ENCODE results near the gene WBP1L. TPM values are rescaled to one million over a fixed set of nuclear protein-coding genes. Genes with fewer than 3 reads are reported as not detected.

Gene WBP1L
- total and polyA plus RNA-seq, 2 of the 13 experiments (the other 11 are each of a cell fraction or from before 2014, with no cell fraction given) = 8.3 to 12.3 TPM

- no TSS peak for BruUV-seq (replicated peaks)
- CTCF ChIA-PET (ENCODE audit: low intra/inter-chr PET ratio, low total read pairs) = no interaction called here
These were observed 69.3 kb downstream of the WBP1L start for GRCh38 chr10:102813017-102813541.

More at GRCh38 chr10:102813017-102813541, 69.3 kb downstream of the WBP1L start:
- ATAC-seq = no peak
- DNase-seq (ENCODE audit: low spot score) = no peak
- peak overlapping the region; percentile 88; the same call in 1 of the 2 replicates for H3K4me2 ChIP-seq (ENCODE audit: low read depth, low read length)
- peaks cover 42% of the 10 kb centered on the region for H3K4me1 ChIP-seq (ENCODE audit: insufficient read depth, low read length)
- TF ChIP-seq ERF (CRISPR knock-in tag; IDR thresholded peaks at IDR 0.05) = no peak
- TF ChIP-seq GTF3A (CRISPR knock-in tag; conservative IDR thresholded peaks at IDR 0.05) = no peak
- no peak for TF ChIP-seq ZNF878 (CRISPR knock-in tag; IDR thresholded peaks at IDR 0.05)
- no peak for TF ChIP-seq RXRB (CRISPR knock-in tag; IDR thresholded peaks at IDR 0.05; ENCODE audit: borderline replicate concordance)
- TF ChIP-seq ZNF550 (CRISPR knock-in tag; IDR thresholded peaks at IDR 0.05; ENCODE audit: borderline replicate concordance) = no peak
- no peak for TF ChIP-seq ARID3A (IDR thresholded peaks at IDR 0.05; ENCODE audit: low read depth, low read length)
- TF ChIP-seq ZNF605 (CRISPR knock-in tag; IDR thresholded peaks at IDR 0.05) = no peak
- no peak for TF ChIP-seq ZNF619 (CRISPR knock-in tag; IDR thresholded peaks at IDR 0.05)
- no peak for TF ChIP-seq CCAR2 (optimal IDR thresholded peaks at IDR 0.05; ENCODE audit: low read depth, low read length)
- TF ChIP-seq ZNF776 (CRISPR knock-in tag; IDR thresholded peaks at IDR 0.05) = no peak
- no peak for TF ChIP-seq TEF (CRISPR knock-in tag; IDR thresholded peaks at IDR 0.05)
- TF ChIP-seq PHF8 (CRISPR knock-in tag; IDR thresholded peaks at IDR 0.05) = no peak
- no peak for TF ChIP-seq FIP1L1 (IDR thresholded peaks at IDR 0.05; ENCODE audit: borderline replicate concordance, insufficient read depth, low read depth, low read length)
- TF ChIP-seq PAXIP1 (CRISPR knock-in tag; conservative IDR thresholded peaks at IDR 0.05) = no peak
- no peak for TF ChIP-seq NFKB2 (CRISPR knock-in tag; IDR thresholded peaks at IDR 0.05; ENCODE audit: borderline replicate concordance)
- TF ChIP-seq DDIT3 (CRISPR knock-in tag; IDR thresholded peaks at IDR 0.05) = no peak
- no peak overlapping the region for H3K4me3 ChIP-seq (replicated peaks in 1 of 3; ENCODE audit: insufficient read depth in 1 of 3, low read depth in 2 of 3, low read length in 3 of 3)
- peaks cover 4 to 12% of the 10 kb centered on the region in 2 experiments; a peak in 3 of 5 replicates for H3K36me3 ChIP-seq (replicated peaks in 1 of 2; ENCODE audit: control insufficient read depth in 1 of 2, insufficient read depth in 2 of 2, low read length in 2 of 2)
- H3K9ac ChIP-seq (ENCODE audit: insufficient read depth, low read depth, low read length) = peak overlapping the region; percentile 65
- intact Hi-C loops (cut with micrococcal nuclease; ENCODE audit: unreplicated experiment) (no loop called here), in situ Hi-C loops (cut with HindIII; ENCODE audit: extremely low pct_ligation_motif_present, low pct_unique_long_range_greater_than_20kb) (loop anchor here (10.0 kb wide), 1 partner anchor 68 kb away; the partner anchor contains the start of gene WBP1L)
- POLR2A ChIA-PET = interaction anchor here (1.0 to 3.1 kb wide), 7 partner anchors 14 to 105 kb away, joined by 3 to 25 read pairs (median 4); partner anchors contain the start of genes CNNM2 and WBP1L
- H3K79me2 ChIP-seq (ENCODE audit: insufficient read depth, low read length) = no peaks in the 10 kb centered on the region
- no peak overlapping the region for H2AFZ ChIP-seq (ENCODE audit: low read length)
- peak overlapping the region; percentile 90 for H3K27ac ChIP-seq (ENCODE audit: extremely low read length, insufficient read depth, low read length)
- FAIRE-seq = no peak
- WGBS (ENCODE audit: low lambda C conversion rate) = 95% methylated on average over 8 of the region's 17 CpGs
- H3K27me3 ChIP-seq (ENCODE audit: control insufficient read depth in 1 of 2, insufficient read depth in 2 of 2, low read length in 2 of 2) = no peaks in the 10 kb centered on the region
- H3K9me3 ChIP-seq (ENCODE audit: low read length) = no peaks in the 10 kb centered on the region
- no peaks in the 10 kb centered on the region for H4K20me1 ChIP-seq (ENCODE audit: insufficient read depth, low read length)
